AG09309 (cell line): ENCODE measurements around the gene DHDDS.

Source experiments
- DNase-seq: peaks from one replicate; pipeline ENCODE4 v3.0.0-alpha.2; 2010; ENCODE audit warnings: low read depth
- H3K4me3 ChIP-seq: 2 replicates; pipeline ENCODE4 v1.5.1; 2011; ENCODE audit warnings: mild to moderate bottlenecking, low read depth, low read length, moderate library complexity; ENCODE audit not compliant: control insufficient read depth
- CTCF ChIP-seq: IDR thresholded peaks from 2 replicates; pipeline ENCODE4 v1.5.1; 2011; ENCODE audit warnings: mild to moderate bottlenecking, low read depth, low read length, inconsistent platforms; ENCODE audit not compliant: insufficient read depth, control insufficient read depth; ENCODE audit errors: missing control alignments

DHDDS gene

DNA sequence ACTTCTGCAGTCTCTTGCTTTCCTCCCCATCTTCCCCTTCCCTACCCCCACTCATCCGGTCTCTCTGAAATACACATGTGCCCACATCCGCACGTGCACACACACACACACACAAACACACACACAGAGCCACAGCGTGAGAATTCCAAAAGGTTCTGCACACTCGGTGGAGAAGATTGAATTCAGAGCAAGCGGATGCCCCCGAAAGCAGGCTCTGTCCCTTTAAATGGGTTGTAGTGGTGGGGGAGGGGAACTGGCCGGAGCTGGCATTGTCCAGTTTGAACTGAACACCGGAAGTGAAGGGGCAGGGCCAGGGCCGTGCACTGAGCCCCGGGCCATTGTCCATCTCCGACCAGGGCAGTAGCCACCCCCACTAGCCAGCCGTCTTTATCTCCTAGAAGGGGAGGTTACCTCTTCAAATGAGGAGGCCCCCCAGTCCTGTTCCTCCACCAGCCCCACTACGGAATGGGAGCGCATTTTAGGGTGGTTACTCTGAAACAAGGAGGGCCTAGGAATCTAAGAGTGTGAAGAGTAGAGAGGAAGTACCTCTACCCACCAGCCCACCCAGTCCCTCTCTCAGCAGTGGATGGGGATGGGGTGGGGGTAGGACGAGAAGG lies 22.8 kb upstream of the DHDDS start:
- no peak overlapping the region for H3K4me3 ChIP-seq
- no peak for DNase-seq
- TF ChIP-seq CTCF = no peak

DNA sequence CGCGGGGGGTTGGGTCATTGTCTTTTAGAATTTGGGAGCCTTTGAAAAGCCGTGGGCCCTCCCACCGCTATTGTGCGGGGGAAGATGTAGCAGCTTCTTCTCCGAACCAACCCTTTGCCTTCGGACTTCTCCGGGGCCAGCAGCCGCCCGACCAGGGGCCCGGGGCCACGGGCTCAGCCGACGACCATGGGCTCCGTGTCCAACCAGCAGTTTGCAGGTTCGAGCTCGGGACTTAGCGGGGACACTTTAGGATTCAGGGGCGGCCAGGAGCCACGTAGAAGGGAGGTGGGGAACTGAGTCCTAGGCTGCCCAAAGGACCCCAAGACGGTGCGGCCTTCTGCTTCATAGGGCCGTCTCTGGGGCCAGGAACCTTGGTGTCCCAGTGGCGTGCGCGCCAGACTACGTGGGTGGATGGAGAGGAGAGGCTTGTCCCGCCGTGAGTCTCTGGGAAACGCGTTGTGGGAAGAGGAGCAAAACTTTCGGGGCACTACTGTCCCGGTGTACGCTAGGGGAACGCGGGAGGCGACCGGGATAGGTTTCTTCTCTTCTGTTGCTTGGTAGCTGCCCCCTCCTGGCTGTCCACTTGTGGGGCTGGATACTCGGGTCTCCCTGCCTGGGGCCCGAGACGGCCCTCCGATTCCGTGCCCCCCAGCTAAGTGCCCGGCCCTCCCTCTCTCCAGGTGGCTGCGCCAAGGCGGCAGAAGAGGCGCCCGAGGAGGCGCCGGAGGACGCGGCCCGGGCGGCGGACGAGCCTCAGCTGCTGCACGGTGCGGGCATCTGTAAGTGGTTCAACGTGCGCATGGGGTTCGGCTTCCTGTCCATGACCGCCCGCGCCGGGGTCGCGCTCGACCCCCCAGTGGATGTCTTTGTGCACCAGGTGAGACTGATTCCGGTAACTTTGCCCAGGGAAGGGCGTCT lies 21.2 kb upstream of the DHDDS start, which contains the start of gene LIN28A:
TSS of gene LIN28A (plus strand) at position 112 of the 918 bp plus-strand sequence. CDS start at position 187, 75 bp downstream.
- no peak within 1 kb of the TSS for H3K4me3 ChIP-seq
- DNase-seq = no peak
- no peak for TF ChIP-seq CTCF

DNA sequence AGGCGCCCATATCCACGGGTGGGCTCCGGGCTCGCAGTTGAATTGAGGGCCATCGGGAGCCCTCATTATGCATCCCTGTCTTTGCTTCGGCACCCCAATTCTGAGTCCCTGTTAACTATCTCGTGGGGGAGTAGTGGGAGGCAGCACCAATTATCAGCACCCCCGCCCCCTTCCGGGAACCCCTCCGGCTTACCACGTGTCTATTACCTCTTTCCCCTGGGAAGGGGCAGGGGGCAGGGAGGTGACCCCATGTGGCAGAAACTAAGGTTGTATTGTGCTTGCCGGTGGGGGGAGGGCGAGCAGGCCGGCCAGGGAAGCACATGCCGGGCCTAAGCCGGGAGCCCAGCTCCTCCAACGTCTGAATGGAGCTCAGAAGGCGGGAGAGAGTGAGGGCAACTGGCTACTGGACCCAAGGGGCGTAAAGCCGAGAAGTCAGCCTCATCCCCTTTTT lies 20.5 kb upstream of the DHDDS start:
- no peak for DNase-seq
- no peak for TF ChIP-seq CTCF
- no peak overlapping the region for H3K4me3 ChIP-seq

DNA sequence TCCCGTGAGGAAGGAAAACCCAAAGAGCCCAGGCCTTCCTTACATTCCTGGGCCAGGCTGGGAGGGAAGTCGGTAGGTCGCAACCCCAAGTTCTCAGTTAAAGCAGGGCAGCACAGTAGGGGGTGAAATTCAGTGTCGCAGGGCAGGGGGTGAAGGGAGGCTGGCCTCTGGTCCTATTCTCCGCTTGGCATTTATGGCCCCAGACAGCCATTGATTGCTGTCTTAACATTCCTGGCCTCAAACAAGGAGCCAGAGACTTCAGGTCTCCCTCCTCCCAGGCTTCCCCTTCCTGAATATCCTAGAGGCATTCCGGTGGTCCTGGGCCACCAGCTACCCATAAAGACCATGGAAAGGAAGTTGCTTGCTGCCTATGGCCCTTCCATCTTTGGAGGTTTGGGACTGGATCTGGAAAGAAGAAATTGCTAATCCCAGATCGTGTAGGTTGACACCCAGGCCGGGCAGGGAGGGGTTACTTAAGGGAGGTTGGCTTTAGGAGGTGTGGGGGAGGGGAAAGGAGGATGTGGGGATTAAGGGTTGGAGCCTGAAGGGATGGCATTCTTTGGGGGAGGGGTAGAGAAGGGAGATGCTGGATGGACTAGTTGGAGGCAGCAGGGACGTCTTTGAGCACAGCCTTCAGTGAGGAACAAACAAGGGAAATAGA lies 19.8 kb upstream of the DHDDS start:
- H3K4me3 ChIP-seq = no peak overlapping the region
- TF ChIP-seq CTCF = no peak
- DNase-seq = no peak

- no peak for TF ChIP-seq CTCF
- H3K4me3 ChIP-seq = no peak overlapping the region
- no peak for DNase-seq
Measured at GRCh38 chr1:26413031-26413430, 19.1 kb upstream of the DHDDS start.

DNA sequence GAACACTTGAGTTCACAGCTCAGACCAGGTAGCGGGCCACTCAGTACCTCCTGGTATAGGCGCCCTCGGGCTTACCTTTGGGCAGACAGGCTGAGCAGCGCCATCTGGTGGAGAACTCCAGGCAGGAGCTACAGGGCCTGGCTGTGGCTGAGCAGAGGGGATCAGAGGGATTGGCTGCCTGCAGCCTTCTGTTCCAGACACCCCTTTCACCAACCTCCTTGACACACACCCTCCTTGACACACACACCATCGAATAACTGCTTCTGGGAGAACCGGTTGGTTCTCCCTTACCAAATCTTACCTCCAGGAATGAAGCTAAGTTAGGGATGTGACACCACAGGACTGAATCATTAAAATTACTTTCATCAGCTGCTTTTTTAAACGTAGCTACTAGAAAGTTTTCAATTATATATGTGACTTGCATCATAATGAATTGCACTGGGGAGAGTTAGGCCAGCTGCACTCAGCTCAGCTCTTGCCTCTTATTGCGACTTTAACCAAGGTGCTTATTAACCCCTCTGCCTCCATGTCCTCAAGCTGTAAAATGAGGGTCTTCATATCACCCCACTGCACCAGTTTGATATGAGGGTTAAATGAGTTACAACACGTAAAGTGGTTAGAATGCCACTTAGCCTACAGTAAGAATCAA lies 14.9 kb upstream of the DHDDS start:
- DNase-seq = no peak
- no peak overlapping the region for H3K4me3 ChIP-seq
- peak; percentile 92 for TF ChIP-seq CTCF
